DMS53 treated with DMSO at 0.1 percent for 48 hours (cell line): ENCODE measurements around the gene RTEL1.
"Not testable (repeated sequence)": the region's sequence is repeated elsewhere in the genome, so short reads cannot be mapped to it uniquely, and the experiment has no call there.

Source experiments
- DNase-seq: peaks from one replicate; lab custom pipeline; 2025; ENCODE audit not compliant: unreplicated experiment; lab: John Stamatoyannopoulos, UW

Gene RTEL1

DNA sequence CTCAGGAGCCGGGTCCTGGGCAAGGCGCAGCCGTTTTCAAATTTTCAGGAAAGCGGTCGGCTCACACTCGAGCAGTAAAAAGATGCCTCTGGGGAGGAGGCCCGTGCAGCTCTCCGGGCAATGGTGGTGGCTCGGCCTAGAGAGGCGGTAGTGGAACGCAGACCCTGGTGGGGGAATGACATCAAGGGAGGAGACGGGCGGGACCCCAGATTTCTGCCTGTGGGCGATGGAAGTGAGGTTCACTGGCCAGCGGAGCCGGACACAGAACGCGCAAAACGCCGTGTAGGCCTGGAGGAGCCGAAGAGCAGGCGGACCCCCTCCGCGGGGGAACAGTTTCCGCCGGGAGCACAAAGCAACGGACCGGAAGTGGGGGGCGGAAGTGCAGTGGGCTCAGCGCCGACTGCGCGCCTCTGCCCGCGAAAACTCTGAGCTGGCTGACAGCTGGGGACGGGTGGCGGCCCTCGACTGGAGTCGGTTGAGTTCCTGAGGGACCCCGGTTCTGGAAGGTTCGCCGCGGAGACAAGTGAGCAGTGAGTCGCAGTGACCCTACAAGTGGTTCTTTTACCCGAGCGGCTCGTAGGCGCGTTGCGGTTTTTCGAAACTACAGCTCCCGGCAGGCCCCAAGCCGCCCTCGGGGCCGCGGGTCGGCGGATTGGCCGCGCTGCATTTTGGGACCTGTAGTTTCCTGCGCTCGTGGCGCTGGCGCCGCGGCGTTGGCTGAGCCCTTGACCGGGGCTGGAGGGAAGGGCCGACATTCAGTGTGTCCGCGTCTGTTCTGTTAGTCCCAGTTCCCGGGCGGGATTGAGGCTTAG lies at the start of gene RTEL1:
TSS of gene RTEL1 (plus strand) at position 376 of the 812 bp plus-strand sequence. CDS start 1,091 bp downstream, outside the sequence.
- DNase-seq = peak; percentile 82

- no peak for DNase-seq
These were observed 47.3 kb upstream of the RTEL1 start for GRCh38 chr20:63610581-63611435.

DNA sequence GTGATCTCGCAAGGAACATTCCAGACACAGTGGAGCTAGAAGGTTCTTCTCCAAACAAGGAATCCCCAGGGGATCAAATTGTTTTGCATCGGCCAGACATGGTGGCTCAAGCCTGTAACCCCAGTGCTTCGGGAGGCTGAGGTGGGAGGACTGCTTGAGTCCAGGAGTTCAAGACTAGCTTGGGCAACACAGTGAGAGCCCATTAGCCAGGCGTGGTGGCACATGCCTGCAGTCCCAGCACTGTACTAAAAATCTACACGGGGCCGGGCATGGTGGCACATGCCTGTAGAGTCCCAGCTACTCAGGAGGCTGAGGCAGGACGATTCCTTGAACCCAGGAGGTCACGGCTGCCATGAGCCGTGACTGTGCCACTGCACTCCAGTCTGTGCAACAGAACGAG lies 46.5 kb upstream of the RTEL1 start:
- no peak for DNase-seq

DNA sequence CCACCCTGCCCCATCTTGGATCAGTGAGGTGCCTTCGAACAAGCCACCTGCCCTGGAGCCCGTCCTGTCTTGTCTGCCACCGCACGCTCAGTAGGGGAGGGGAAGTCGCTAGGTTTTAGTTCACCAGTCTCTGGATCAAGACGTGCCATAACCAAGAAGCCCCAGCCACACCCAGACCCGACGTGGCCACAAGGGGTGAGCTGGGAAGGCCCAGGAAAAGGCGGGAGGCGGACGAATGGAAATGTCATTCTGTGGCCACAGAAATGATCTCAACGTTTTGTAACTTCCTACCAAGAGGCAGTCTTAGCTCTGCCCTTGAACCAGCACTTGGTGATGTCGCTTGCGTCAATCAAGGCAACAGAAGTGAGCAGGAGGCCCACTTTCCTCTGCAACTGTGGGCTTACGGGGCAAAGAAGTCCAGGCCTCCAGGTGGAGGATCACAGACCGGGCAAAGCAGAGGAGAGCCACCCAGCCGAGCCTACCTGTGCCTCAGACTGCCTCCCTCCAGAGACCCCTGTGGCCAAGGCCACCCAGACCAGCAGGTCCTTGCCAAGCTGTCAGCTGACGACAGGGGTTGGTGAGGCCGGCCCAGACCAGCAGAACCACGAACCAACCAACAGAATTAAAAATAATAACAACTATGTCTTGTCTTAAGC lies 45.7 kb upstream of the RTEL1 start:
- no peak for DNase-seq

- DNase-seq = not testable (repeated sequence)
These were observed 44.1 kb upstream of the RTEL1 start for GRCh38 chr20:63613863-63614594.

DNA sequence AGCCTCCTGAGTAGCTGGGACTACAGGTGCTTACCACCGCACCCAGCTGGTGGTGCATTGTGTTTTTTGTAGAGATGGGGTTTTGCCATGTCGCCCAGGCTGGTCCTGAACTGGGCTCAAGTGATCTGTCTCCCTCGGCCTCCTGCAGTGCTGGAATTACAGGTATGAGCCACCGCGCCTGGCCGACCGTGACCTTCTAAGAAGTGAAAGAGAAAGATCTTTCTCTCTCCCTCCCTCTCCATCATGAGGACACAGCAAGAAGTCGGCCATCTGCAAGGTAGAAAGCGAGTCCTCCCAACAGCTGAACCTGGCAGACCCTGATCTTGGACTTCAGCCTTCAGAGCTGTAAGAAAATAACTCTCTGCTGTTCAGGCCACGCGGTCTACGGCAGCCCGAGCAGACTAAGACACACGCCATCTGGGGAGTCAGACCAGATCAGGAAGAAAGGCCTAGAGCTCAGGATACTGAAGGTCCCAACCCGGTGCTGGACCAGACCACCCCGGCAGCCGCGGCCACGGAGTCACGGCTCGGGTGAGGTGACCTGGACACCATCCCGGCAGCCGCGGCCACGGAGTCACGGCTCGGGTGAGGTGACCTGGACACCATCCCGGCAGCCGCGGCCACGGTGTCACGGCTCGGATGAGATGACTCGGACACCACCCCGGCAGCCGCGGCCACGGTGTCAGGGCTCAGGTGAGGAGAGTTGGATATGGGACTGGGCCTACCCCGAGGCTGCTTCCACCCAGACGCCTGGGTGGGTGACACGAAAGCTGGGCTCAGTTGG lies 40.8 kb upstream of the RTEL1 start:
- DNase-seq = no peak

GRCh38 chr20:63617876-63618265 lies 40.2 kb upstream of the RTEL1 start:
- no peak for DNase-seq

DNA sequence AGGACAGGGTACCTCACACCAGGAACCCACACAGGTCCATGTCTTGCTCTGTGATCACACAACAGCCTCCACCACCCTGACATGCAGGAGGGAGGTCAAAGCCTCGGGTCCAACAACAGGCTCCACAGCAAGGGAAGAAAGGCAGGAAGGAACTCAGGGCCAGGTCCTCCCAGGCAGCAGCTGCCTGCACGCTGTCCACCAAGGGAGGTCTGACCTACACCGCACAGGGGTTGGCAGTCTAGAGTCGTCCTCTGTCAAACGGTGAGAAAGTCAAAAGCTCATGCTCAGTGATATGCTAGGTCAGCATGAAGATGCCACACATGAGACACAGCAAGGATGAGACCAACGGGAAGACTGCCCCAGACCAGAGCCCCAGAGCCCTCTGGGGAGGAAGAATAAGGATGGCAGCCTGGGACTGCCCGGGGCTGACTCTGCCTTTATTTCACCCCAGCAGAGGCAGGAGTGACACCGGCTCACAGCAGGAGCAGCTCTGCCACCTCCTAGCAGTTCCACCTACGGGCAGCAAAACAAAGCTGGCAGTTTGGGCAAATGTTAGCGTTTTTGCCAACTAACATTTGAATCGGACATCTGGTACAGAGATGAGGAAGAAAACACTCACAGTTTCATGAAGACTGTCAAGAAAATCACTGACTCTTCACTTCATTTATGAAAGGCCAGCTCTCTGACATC lies 39.7 kb upstream of the RTEL1 start:
- no peak for DNase-seq

DNA sequence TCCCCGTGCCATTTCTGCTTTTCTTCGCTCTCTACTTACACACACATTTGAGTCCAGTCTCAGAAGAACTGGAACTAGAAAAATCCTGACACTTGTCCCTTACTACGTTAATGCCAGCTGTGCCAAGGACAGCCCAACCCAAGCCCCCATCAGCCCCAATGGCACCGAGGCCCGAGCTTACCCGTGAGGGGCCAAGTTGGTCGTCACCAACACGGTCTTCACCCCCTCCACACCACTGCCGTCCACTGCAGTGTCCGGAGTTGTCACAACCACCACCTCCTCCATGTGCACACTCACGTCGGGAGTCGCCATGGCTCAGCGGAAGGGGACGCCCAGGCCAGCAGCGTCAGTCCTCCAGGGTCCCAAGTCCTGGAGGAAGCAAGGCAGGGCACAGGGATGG lies 39.0 kb upstream of the RTEL1 start:
- DNase-seq = no peak

DNA sequence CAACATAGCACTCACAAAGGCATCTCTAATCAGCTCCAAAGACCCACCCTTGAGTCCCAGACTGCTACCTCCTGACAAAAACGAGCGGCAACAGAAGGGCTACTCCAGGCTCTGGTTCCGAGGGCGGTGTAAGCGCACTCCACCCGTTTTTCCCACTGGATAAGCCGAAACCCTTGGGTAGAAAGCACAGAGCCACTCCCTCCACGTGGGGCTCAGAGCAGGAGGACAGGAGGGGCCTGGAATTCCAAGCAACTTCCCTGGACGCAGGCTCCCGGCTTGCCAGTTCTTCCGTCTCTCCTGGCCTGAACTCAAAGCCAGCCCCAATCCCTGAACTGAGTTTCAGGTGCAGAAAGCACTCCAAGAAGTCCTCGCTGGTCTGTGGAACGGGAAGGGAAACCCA lies 38.6 kb upstream of the RTEL1 start:
- DNase-seq = no peak

GRCh38 chr20:63620991-63621390 lies 37.1 kb upstream of the RTEL1 start:
- no peak for DNase-seq

DNA sequence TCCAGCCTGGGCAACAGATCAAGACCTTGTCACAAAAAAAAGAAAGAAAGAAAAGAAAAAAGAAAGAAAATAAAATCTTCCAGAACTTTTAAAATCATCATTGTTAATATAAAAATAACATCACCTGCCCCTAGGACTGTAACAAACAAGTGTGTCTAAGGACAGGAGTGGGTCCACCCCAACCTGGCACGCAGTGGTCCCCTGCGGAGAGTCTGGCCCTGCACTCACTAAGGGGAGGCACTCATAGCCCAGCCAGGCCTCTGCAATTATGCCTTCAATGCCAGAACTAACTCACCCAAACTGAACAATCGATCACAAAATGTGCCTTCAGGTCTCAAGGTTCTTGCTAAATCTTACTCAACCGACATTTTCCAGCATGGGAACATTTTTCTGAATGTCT lies 36.0 kb upstream of the RTEL1 start:
- no peak for DNase-seq

DNA sequence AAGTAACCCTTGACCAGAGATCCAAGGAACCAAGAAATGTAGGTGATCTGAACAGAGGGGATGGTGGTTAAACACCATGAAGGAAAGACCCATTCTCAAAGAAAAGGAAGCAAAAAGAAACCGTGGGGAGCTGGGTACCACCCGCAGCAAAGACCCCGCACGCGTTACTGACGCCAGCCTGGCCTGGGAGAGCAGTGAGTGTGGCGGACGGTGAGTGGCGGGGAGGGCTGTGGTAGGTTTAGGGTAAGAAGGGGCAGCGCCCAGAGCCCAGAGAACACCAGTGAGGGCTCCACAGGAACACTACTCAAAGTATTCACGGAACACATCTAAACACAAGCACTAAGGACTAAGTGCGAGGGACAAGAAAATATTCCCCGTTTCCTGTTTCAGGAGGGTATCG lies 35.4 kb upstream of the RTEL1 start:
- DNase-seq = no peak

DNA sequence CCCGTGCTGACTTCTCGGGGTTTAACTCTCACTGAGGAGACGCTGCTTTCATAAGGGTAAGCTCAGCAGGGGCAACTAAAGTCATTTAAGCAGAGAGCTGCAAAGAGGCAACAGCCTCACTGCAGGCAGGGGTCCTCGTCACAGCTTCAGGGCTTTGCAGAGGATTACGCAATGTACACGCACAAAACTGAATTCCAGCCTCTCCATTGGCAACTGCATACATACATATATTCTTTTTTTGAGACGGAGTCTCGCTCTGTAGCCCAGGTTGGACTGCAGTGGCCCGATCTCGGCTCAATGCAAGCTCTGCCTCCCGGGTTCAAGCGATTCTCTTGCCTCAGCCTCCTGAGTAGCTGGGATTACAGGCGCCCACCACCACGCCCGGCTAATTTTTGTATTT lies 33.6 kb upstream of the RTEL1 start:
- no peak for DNase-seq

GRCh38 chr20:63625771-63626423 lies 32.2 kb upstream of the RTEL1 start:
- DNase-seq = no peak

DNA sequence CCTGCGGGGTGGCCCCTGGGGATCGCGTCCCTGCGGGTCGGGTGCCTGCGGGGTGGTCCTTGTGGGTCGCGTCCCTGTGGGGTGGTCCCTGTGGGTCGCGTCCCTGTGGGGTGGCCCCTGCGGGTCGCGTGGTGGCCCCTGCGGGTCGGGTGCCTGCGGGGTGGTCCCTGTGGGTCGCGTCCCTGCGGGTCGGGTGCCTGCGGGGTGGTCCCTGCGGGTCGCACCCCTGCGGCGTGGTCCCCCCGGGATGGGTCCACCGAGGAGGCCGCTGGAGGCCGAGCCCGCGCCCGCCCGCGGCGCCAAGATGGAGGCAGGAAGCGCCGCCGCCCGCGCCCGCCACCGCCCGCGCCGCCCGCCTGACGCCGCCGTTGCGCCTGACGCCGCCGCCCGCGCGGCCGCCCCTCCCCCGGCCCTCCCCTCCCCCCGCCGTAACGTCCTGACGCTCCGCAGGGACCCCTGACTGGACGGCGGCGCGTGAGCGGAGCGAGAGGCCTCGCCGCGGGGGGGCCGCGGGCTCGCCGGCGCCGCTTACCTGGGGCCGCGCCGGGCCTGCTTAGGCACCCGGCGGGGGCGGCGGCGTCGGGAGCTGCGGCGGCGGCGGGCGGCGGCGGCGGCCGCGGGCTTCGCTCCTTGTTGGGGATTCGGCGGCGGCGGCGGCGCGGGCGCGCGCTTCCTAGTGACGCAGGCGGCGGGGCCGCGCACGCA lies 31.5 kb upstream of the RTEL1 start, which contains the start of gene GMEB2:
TSS of gene GMEB2 (minus strand) at position 678 of the 705 bp plus-strand sequence. CDS start 7,704 bp downstream, outside the sequence.
- peak; percentile 62 for DNase-seq

- DNase-seq = peak; percentile 70
These were observed 30.9 kb upstream of the RTEL1 start for GRCh38 chr20:63627129-63627750.

GRCh38 chr20:63627751-63628245 lies 30.3 kb upstream of the RTEL1 start:
- DNase-seq = no peak
